SK-N-SH treated with all-trans-retinoic acid at 6 μM for 48 hours (cell line): ENCODE measurements around the gene TMEM219.

Experiments used
- BACH2 ChIP-seq: fragments of 250-450 bp; sonication (Bioruptor Pico); IDR thresholded peaks from 2 replicates; pipeline ENCODE4 v1.9.0; 2021; ENCODE audit warnings: mild to moderate bottlenecking, borderline replicate concordance
- OSR1 ChIP-seq: fragments of 250-450 bp; sonication (Bioruptor Pico); IDR thresholded peaks from 2 replicates; pipeline ENCODE4 v1.8.0; 2022; ENCODE audit warnings: moderate library complexity, mild to moderate bottlenecking, inconsistent platforms
- TSHZ2 ChIP-seq: fragments of 250-450 bp; sonication (Bioruptor Pico); IDR thresholded peaks from 2 replicates; pipeline ENCODE4 v1.5.0; 2020; ENCODE audit warnings: mild to moderate bottlenecking, moderate library complexity
- ZFP30 ChIP-seq: fragments of 450-650 bp; formaldehyde crosslinking; IDR thresholded peaks from 2 replicates; pipeline ENCODE4 v1.5.0; 2022; ENCODE audit warnings: mild to moderate bottlenecking, moderate library complexity

GRCh38 chr16:29995324-29995910, 33.5 kb downstream of the TMEM219 start, which contains the start of gene HIRIP3:
- no peak for TF ChIP-seq OSR1
- no peak for TF ChIP-seq BACH2 (CRISPR knock-in tag)
- TF ChIP-seq TSHZ2 (CRISPR knock-in tag), result no peak
- no peak for TF ChIP-seq ZFP30 (CRISPR knock-in tag)
